Astrocyte of the cerebellum (primary cell): ENCODE data around the gene ZDHHC19.
"Not testable (repeated sequence)": the region's sequence is repeated elsewhere in the genome, so short reads cannot be mapped to it uniquely, and the experiment has no call there.

ENCODE experiments used
- DNase-seq: peaks from one replicate; pipeline ENCODE4 v3.0.0-alpha.2; 2011; ENCODE audit warnings: low read depth
- H3K4me3 ChIP-seq: 2 replicates; pipeline ENCODE4 v1.5.1; 2011; ENCODE audit warnings: mild to moderate bottlenecking, low read depth, low read length, moderate library complexity
- CTCF ChIP-seq: IDR thresholded peaks from 2 replicates; pipeline ENCODE4 v1.5.1; 2012; ENCODE audit warnings: low read length, low read depth, moderate library complexity, mild to moderate bottlenecking; ENCODE audit errors: missing control alignments
- in situ Hi-C: cut with HindIII; loops from 2 replicates; pipeline ENCODE4 v1.10.0; 2017; ENCODE audit warnings: low sequenced_read_pairs

ZDHHC19 gene

GRCh38 chr3:196193133-196193735 lies 18.0 kb downstream of the ZDHHC19 start:
- no peak for DNase-seq
- in situ Hi-C loops = no loop called here
- H3K4me3 ChIP-seq = no peak overlapping the region
- TF ChIP-seq CTCF = no peak

DNA sequence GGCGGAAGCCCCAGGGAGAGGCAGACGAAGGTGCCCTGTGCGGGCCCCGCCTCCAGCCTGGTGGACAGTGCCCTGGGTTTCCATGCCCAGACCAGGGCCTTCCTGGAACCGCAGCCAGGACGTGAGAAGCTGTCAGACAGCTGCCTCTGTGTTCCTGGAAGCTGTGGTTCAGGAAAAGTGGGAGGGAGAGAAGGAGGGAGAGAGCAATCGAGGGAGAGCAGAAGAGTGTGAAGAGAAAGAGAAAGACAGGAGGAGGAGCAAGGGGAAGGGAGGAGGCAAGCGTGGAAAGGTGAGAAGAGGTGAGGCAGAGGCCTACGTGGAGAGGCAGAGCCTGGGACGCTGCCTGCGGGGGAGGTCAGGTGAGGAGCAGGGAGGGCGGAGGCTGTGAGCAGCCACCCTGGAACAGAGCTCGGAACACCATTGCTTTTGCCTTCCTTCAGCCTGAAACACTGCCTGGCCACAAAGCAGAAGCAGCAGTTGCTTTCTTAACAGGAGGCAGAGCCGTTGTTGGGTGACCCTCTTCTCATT lies 18.6 kb downstream of the ZDHHC19 start:
- DNase-seq = no peak
- no peak for TF ChIP-seq CTCF

GRCh38 chr3:196192036-196192523 lies 19.1 kb downstream of the ZDHHC19 start:
- TF ChIP-seq CTCF = no peak
- H3K4me3 ChIP-seq = no peak overlapping the region
- in situ Hi-C loops = no loop called here
- DNase-seq = no peak

More for the DNA sequence above, 18.6 kb downstream of the ZDHHC19 start:
- no peak overlapping the region for H3K4me3 ChIP-seq
- in situ Hi-C loops = no loop called here

GRCh38 chr3:196189566-196190347 lies 21.4 kb downstream of the ZDHHC19 start:
- in situ Hi-C loops = no loop called here
- no peak for TF ChIP-seq CTCF
- no peak for DNase-seq
- H3K4me3 ChIP-seq = no peak overlapping the region

- TF ChIP-seq CTCF = no peak
These were observed 24.3 kb downstream of the ZDHHC19 start for GRCh38 chr3:196186651-196187573.

GRCh38 chr3:196184881-196185280 lies 26.3 kb downstream of the ZDHHC19 start:
- TF ChIP-seq CTCF = no peak
- in situ Hi-C loops = no loop called here
- no peak overlapping the region for H3K4me3 ChIP-seq
- DNase-seq = no peak

More at GRCh38 chr3:196186651-196187573, 24.3 kb downstream of the ZDHHC19 start:
- H3K4me3 ChIP-seq = no peak overlapping the region
- DNase-seq = no peak
- in situ Hi-C loops = no loop called here

- DNase-seq, in situ Hi-C loops, H3K4me3 ChIP-seq: not testable (repeated sequence)
These were observed 27.1 kb downstream of the ZDHHC19 start for GRCh38 chr3:196184169-196184432.
